Smooth muscle cell of the pulmonary artery (primary cell): ENCODE measurements around the gene IRX2. TPM values are rescaled to one million over a fixed set of nuclear protein-coding genes. Genes with fewer than 3 reads are reported as not detected.

Source experiments
- total RNA-seq: library from RNA; depleted of rRNA; stranded (reverse); fragments of >200 nt; gene quantifications from 2 replicates; pipeline ENCODE4 v1.2.3, GENCODE V29; 2014

IRX2 gene
- total RNA-seq: 0.69 and 1.8 TPM in 2 replicates

GRCh38 chr5:2751592-2752021, at the start of gene IRX2:
Gene IRX2, minus strand, starts transcription at chr5:2751677. Its CDS starts 264 bp downstream, at chr5:2751413.

